Gastroesophageal sphincter (tissue), 4 donors: ENCODE measurements around the gene ABCC9. TPM values are rescaled to one million over a fixed set of nuclear protein-coding genes. Genes with fewer than 3 reads are reported as not detected.
"Not testable (repeated sequence)": the region's sequence is repeated elsewhere in the genome, so short reads cannot be mapped to it uniquely, and the experiment has no call there.

Source experiments
- ATAC-seq: fragments of 150-250 bp; one replicate; pipeline ENCODE4 v1.9.1; 2016; ENCODE audit warnings: mild to moderate bottlenecking, moderate library complexity
- H3K27ac ChIP-seq, 4 donors: fragments of 200-600 bp; sonication (generic) in 3 of 4; 1 replicate in 3 of 4; 2 replicates in 1 of 4; pipeline ENCODE4 v1.5.1; 2016 to 2019
- H3K27me3 ChIP-seq: fragments of 200-600 bp; sonication (generic); one replicate; pipeline ENCODE4 v1.5.1; 2019
- H3K36me3 ChIP-seq, 2 donors: fragments of 200-600 bp; sonication (generic); one replicate each; pipeline ENCODE4 v1.5.1; 2019; ENCODE audit warnings: control low read depth in 1 of 2
- H3K4me1 ChIP-seq, 3 donors: fragments of 200-600 bp; sonication (generic); 1 replicate in 2 of 3; 2 replicates in 1 of 3; pipeline ENCODE4 v1.5.1; 2016 to 2019; ENCODE audit warnings: control low read depth in 2 of 3
- H3K4me3 ChIP-seq, 2 donors: fragments of 200-600 bp; sonication (generic); one replicate each; pipeline ENCODE4 v1.5.1; 2019; ENCODE audit warnings: mild to moderate bottlenecking in 1 of 2, moderate library complexity in 1 of 2
- H3K9me3 ChIP-seq, 3 donors: fragments of 200-600 bp; sonication (generic); one replicate each; pipeline ENCODE4 v1.5.1; 2017 to 2019; ENCODE audit warnings: control low read depth in 2 of 3
- EP300 ChIP-seq: sonication (generic); formaldehyde crosslinking; IDR thresholded peaks from one replicate; pipeline ENCODE4 v1.6.1; 2017; ENCODE audit warnings: antibody characterized with exemption, mild to moderate bottlenecking
- POLR2A ChIP-seq, 2 donors: fragments of 450-650 bp; IDR thresholded peaks; one replicate each; pipeline ENCODE4 v1.6.1; 2017; ENCODE audit warnings: antibody characterized with exemption in 2 of 2, mild to moderate bottlenecking in 2 of 2, moderate library complexity in 1 of 2
- POLR2AphosphoS5 ChIP-seq: sonication (generic); formaldehyde crosslinking; IDR thresholded peaks from one replicate; pipeline ENCODE4 v1.6.1; 2017; ENCODE audit warnings: antibody characterized with exemption
- WGBS, 2 donors: methylation state at CpG; one replicate each; pipeline ENCODE4 v1.1.5; 2018; ENCODE audit warnings: low coverage in 1 of 2; 5-methylcytosine and 5-hydroxymethylcytosine counted together
- total RNA-seq, 4 donors: library from RNA; depleted of rRNA; stranded (reverse); fragments of >200 nt; gene quantifications; one replicate each; pipeline ENCODE4 v1.1.0, GENCODE V29; 2016
- TF ChIP-seq, protein P1 (sequence below), 4 experiments: fragments of 200-600 bp in 2 of 4; fragments of 450-650 bp in 2 of 4; sonication (generic) in 1 of 4; IDR thresholded peaks; one replicate each; pipeline ENCODE4 v1.5.1; 2017 to 2019; ENCODE audit warnings: antibody characterized with exemption in 4 of 4, mild to moderate bottlenecking in 2 of 4, moderate library complexity in 2 of 4

The ABCC9 gene
- total RNA-seq, 4 donors from 2014 or later = 61.8 to 105 (median 73.7) TPM

DNA sequence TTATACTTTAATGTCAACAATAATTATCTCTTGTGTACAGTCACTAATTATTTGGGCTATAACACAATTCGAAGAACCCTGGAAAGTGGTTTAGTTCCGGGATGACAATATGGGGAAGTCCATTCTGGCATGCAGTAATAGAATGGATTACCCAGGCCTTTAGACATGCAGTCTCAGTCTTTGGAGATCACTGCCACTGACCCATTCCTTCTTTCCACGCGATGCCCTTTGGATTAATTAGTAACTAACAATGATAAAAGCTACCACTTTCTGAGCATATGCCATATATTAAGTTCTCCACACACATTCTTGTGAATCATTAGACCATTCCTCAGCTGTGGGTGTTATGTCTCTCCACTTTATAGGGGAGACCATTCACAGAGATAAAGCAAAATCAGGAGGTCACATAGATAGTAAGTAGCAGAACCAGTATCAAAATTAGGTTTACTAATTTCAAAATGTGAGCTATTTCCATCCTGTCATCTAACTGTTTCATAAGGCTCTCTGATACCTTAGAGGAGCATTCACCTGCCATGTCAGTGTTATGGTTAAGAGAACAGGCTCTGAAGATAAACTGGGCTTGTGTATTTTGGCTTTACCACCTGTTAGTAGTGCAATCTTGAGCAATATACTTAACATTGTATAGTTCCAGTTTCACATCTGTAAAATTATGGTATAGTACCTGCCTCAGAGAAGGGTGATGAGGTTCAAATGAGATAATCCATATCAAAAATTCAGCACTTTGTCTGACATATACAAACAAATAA lies 139.5 kb downstream of the ABCC9 start:
- no peak for TF ChIP-seq EP300
- no peak for TF ChIP-seq POLR2AphosphoS5
- TF ChIP-seq POLR2A (IDR thresholded peaks at IDR 0.05) = no peak
- TF ChIP-seq, protein P1, sequence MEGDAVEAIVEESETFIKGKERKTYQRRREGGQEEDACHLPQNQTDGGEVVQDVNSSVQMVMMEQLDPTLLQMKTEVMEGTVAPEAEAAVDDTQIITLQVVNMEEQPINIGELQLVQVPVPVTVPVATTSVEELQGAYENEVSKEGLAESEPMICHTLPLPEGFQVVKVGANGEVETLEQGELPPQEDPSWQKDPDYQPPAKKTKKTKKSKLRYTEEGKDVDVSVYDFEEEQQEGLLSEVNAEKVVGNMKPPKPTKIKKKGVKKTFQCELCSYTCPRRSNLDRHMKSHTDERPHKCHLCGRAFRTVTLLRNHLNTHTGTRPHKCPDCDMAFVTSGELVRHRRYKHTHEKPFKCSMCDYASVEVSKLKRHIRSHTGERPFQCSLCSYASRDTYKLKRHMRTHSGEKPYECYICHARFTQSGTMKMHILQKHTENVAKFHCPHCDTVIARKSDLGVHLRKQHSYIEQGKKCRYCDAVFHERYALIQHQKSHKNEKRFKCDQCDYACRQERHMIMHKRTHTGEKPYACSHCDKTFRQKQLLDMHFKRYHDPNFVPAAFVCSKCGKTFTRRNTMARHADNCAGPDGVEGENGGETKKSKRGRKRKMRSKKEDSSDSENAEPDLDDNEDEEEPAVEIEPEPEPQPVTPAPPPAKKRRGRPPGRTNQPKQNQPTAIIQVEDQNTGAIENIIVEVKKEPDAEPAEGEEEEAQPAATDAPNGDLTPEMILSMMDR (IDR thresholded peaks at IDR 0.05) = no peak
- WGBS, 2 donors = 96 to 100% methylated on average over 3 to 4 of the region's 4 CpGs
- Histone ChIP-seq H3K4me1 (no peaks in the 10 kb centered on the region), H3K4me3 (no peak overlapping the region), H3K36me3 (peaks cover 0 to 43% of the 10 kb centered on the region in 2 donors), H3K9me3 (no peaks in the 10 kb centered on the region), H3K27me3 (no peaks in the 10 kb centered on the region), H3K27ac (no peak overlapping the region)
- no peak for ATAC-seq

DNA sequence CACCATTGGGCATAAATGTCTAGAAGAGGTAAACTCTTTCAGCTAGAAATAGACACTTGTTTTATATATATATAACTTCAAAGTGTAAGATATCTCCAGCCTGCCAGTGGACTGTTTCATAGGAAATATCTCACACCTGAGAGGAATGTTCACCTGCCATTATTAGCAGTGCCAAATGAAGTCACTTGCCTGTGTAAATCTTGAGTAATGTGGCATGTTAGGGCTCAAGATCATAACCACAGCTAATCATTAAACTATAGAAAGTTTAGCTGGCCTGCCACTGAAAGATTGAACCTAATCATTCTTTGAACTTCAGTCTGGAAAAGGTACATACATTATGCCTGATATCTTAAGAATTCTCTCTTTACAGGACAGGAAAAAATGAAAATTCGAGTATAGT lies 141.2 kb downstream of the ABCC9 start:
- H3K4me1 ChIP-seq = peaks cover 0 to 7% (median 0%) of the 10 kb centered on the region in 3 donors
- H3K27me3 ChIP-seq = no peaks in the 10 kb centered on the region
- TF ChIP-seq POLR2AphosphoS5 = no peak
- H3K9me3 ChIP-seq = no peaks in the 10 kb centered on the region
- H3K36me3 ChIP-seq = peaks cover 0 to 27% of the 10 kb centered on the region in 2 donors
- no peak for ATAC-seq
- no peak overlapping the region for H3K27ac ChIP-seq
- 56 to 57% methylated on average over 1 of the region's 1 CpG for WGBS, 2 donors
- no peak overlapping the region for H3K4me3 ChIP-seq

DNA sequence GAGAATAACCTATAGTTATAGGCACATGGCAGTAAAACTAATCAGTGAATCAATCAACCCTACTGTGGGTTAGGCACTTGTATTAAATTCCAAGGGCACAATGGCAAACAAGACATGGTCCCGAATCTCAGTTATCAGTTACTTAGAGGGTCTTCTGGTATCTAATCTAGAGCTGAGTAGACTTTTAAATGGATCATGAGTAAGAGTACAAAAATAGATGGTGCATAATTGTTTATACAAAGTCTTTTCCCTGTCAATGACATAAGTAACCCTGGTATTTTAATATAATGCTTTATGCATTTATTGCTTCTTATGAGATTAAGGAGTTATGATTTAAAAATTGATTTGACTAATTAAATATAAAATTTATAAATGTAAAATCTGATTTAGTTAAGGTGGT lies 143.7 kb downstream of the ABCC9 start:
- peaks cover 0 to 8% (median 0%) of the 10 kb centered on the region in 3 donors for H3K4me1 ChIP-seq
- WGBS, 2 donors = 54 to 88% methylated on average over 1 of the region's 1 CpG
- TF ChIP-seq, protein P1 (IDR thresholded peaks at IDR 0.05) = no peak
- no peak for TF ChIP-seq EP300
- no peak for TF ChIP-seq POLR2A (IDR thresholded peaks at IDR 0.05)
- TF ChIP-seq POLR2AphosphoS5 = no peak
- no peak overlapping the region for H3K4me3 ChIP-seq
- no peaks in the 10 kb centered on the region for H3K9me3 ChIP-seq
- no peak overlapping the region for H3K27ac ChIP-seq
- ATAC-seq = no peak
- H3K27me3 ChIP-seq = no peaks in the 10 kb centered on the region
- H3K36me3 ChIP-seq = peaks cover 0 to 13% of the 10 kb centered on the region in 2 donors

DNA sequence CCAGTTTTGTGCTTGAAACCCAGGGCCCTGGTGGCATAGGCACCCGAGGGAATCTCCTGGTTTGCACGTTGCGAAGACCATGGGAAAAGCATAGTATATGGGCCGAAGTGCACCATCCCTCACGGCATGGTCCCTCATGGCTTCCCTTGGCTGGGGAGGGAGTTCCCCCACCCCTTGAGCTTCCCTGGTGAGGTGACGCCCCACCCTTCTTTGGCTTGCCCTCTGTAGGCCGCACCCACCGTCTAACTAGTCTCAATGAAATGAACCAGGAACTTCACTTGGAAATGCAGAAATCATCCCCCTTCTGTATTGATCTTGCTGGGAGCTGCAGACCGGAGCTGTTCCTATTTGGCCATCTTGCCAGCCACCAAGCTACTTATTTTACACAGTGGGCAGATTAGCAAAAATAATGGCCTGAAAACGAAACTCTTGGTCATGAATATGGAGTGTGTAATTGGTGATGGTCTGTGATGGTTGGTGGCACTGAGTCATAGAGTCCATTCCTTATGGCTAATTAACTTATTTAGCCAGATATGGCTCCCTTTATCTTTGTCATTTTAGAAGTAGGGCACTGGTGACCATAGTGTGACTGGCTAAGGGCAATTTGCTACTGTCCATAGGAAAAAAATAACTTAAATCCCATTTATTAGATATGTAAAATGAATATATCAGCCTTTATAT lies 145.4 kb downstream of the ABCC9 start:
- TF ChIP-seq POLR2A (IDR thresholded peaks at IDR 0.05) (no peak), EP300 (no peak), POLR2AphosphoS5 (no peak)
- TF ChIP-seq, protein P1 (IDR thresholded peaks at IDR 0.05) = no peak
- WGBS, 2 donors = 90% methylated on average over 4 of the region's 10 CpGs; no CpG with 5 or more reads in 1 of the 2 donors
- Histone ChIP-seq H3K4me3 (no peak overlapping the region), H3K36me3 (peaks cover 0 to 7% of the 10 kb centered on the region in 2 donors), H3K27ac (no peak overlapping the region), H3K9me3 (no peaks in the 10 kb centered on the region), H3K27me3 (no peaks in the 10 kb centered on the region), H3K4me1 (peaks cover 0 to 8% (median 0%) of the 10 kb centered on the region in 3 donors)
- ATAC-seq = no peak

DNA sequence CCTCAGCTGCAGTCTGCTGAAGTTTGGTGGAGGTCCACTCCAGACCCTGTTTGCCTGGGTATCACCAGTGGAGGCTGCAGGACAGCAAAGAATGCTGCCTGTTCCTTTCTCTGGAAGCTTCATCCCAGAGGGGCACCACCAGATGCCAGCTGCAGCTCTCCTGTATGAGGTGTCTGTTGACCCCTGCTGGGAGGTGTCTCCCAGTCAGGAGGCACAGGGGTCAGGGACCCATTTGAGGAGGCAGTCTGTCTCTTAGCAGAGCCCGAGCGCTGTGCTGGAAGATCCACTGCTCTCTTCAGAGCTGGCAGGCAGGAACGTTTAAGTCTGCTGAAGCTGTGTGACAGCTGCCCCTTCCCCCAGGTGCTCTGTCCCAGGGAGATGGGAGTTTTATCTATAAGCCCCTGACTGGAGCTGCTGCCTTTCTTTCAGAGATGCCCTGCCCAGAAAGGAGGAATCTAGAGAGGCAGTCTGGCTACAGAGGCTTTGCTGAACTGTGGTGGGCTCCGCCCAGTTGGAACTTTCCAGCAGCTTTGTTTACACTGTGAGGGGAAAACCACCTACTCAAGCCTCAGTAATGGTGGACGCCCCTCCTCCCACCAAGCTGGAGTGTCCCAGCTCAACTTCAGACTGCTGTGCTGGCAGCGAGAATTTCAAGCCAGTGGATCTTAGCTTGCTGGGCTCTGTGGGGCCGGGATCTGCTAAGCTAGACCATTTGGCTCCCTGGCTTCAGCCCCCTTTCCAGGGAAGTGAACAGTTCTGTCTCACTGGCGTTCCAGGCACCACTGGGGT lies 146.2 kb downstream of the ABCC9 start:
- no CpG with 5 or more reads among the region's 8 CpGs for WGBS, 2 donors

DNA sequence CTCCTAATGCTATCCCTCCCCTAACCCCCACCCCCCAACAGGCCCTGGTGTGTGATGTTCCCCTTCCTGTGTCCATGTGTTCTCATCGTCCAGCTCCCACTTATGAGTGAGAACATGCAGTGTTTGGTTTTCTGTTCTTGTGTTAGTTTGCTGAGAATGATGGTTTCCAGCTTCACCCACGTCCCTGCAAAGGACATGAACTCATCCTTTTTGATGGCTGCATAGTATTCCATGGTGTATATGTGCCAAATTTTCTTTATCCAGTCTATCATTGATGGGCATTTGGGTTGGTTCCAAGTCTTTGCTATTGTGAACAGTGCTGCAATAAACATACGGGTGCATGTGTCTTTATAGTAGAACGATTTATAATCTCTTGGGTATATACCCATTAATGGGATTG lies 151.5 kb downstream of the ABCC9 start:
- not testable (repeated sequence) for H3K27ac ChIP-seq, H3K27me3 ChIP-seq, ATAC-seq, H3K9me3 ChIP-seq, H3K36me3 ChIP-seq, H3K4me3 ChIP-seq, H3K4me1 ChIP-seq
- WGBS, 2 donors = 90 to 91% methylated on average over 4 of the region's 4 CpGs

More for the DNA sequence above, 146.2 kb downstream of the ABCC9 start:
- H3K4me1 ChIP-seq, H3K4me3 ChIP-seq, ATAC-seq, H3K9me3 ChIP-seq, H3K27me3 ChIP-seq, H3K36me3 ChIP-seq, H3K27ac ChIP-seq: not testable (repeated sequence)
